HL-60 (cell line): ENCODE measurements around the gene ATP6V1G3.

Experiments
- DNase-seq, 2 experiments: peaks; one replicate each; pipeline ENCODE4 v3.0.0-alpha.2; 2010 to 2020; ENCODE audit warnings: low read depth in 1 of 2, low spot score in 1 of 2
- H3K27ac ChIP-seq: fragments of 250-450 bp; sonication (Bioruptor Pico); replicated peaks from 2 replicates; pipeline ENCODE4 v1.5.1; 2020; ENCODE audit warnings: mild to moderate bottlenecking, moderate library complexity
- H3K27me3 ChIP-seq: fragments of 250-450 bp; sonication (Bioruptor Pico); 2 replicates; pipeline ENCODE4 v1.5.1; 2021; ENCODE audit warnings: mild to moderate bottlenecking, moderate library complexity; ENCODE audit not compliant: insufficient read depth, poor library complexity, severe bottlenecking
- H3K4me3 ChIP-seq: replicated peaks from 2 replicates; pipeline ENCODE4 v1.5.1; 2011; ENCODE audit warnings: mild to moderate bottlenecking, control low read depth, low read length; ENCODE audit not compliant: insufficient read depth
- GABPA ChIP-seq: IDR thresholded peaks from 2 replicates; pipeline ENCODE4 v1.6.1; 2012; ENCODE audit warnings: low read depth
- POLR2AphosphoS5 ChIP-seq: IDR thresholded peaks from 2 replicates; pipeline ENCODE4 v1.6.1; 2012; ENCODE audit warnings: low read depth
- SPI1 ChIP-seq: IDR thresholded peaks from 2 replicates; pipeline ENCODE4 v1.6.1; 2012; ENCODE audit warnings: low read depth, mild to moderate bottlenecking, borderline replicate concordance
- TF ChIP-seq, protein P1 (sequence below): IDR thresholded peaks from 2 replicates; pipeline ENCODE4 v1.6.1; 2012; ENCODE audit warnings: low read depth; ENCODE audit not compliant: insufficient replicate concordance
- TF ChIP-seq, protein P2 (sequence below): IDR thresholded peaks from one replicate; pipeline ENCODE4 v1.5.1; 2011; ENCODE audit warnings: low read length, control low read depth, inconsistent platforms; ENCODE audit not compliant: insufficient read depth

Gene ATP6V1G3

DNA sequence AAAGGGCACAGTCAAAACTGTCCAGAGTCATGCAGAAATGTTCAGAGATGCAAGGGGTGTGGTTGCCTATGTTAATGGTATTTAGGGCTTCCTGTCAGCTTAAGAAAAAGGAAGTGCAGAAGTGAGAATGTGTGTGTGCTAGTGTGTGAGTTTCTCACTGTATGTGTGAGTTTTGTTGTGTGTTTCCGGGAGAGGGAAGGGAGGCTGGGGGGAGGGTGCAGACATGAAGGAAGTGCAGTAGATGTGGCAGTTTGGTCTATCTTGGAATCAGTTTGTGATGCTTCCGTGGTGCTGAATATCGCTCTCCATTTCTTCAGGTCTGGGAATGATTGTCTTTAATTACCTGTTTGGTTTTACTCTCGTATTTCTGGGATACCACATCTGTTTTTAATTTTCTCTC lies 16.5 kb upstream of the ATP6V1G3 start:
- peak overlapping the region; percentile 39 for H3K27ac ChIP-seq
- H3K27me3 ChIP-seq: no peaks in the 10 kb centered on the region
- DNase-seq: peak; percentile 58 to 92
- H3K4me3 ChIP-seq: no peak overlapping the region
- TF ChIP-seq, protein P1, sequence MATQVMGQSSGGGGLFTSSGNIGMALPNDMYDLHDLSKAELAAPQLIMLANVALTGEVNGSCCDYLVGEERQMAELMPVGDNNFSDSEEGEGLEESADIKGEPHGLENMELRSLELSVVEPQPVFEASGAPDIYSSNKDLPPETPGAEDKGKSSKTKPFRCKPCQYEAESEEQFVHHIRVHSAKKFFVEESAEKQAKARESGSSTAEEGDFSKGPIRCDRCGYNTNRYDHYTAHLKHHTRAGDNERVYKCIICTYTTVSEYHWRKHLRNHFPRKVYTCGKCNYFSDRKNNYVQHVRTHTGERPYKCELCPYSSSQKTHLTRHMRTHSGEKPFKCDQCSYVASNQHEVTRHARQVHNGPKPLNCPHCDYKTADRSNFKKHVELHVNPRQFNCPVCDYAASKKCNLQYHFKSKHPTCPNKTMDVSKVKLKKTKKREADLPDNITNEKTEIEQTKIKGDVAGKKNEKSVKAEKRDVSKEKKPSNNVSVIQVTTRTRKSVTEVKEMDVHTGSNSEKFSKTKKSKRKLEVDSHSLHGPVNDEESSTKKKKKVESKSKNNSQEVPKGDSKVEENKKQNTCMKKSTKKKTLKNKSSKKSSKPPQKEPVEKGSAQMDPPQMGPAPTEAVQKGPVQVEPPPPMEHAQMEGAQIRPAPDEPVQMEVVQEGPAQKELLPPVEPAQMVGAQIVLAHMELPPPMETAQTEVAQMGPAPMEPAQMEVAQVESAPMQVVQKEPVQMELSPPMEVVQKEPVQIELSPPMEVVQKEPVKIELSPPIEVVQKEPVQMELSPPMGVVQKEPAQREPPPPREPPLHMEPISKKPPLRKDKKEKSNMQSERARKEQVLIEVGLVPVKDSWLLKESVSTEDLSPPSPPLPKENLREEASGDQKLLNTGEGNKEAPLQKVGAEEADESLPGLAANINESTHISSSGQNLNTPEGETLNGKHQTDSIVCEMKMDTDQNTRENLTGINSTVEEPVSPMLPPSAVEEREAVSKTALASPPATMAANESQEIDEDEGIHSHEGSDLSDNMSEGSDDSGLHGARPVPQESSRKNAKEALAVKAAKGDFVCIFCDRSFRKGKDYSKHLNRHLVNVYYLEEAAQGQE: peak; percentile 80
- TF ChIP-seq GABPA (peak; percentile 76), SPI1 (peak; percentile 99), POLR2AphosphoS5 (peak; percentile 54; the same call in 1 of the 2 replicates)
- TF ChIP-seq, protein P2, sequence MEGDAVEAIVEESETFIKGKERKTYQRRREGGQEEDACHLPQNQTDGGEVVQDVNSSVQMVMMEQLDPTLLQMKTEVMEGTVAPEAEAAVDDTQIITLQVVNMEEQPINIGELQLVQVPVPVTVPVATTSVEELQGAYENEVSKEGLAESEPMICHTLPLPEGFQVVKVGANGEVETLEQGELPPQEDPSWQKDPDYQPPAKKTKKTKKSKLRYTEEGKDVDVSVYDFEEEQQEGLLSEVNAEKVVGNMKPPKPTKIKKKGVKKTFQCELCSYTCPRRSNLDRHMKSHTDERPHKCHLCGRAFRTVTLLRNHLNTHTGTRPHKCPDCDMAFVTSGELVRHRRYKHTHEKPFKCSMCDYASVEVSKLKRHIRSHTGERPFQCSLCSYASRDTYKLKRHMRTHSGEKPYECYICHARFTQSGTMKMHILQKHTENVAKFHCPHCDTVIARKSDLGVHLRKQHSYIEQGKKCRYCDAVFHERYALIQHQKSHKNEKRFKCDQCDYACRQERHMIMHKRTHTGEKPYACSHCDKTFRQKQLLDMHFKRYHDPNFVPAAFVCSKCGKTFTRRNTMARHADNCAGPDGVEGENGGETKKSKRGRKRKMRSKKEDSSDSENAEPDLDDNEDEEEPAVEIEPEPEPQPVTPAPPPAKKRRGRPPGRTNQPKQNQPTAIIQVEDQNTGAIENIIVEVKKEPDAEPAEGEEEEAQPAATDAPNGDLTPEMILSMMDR: no peak

DNA sequence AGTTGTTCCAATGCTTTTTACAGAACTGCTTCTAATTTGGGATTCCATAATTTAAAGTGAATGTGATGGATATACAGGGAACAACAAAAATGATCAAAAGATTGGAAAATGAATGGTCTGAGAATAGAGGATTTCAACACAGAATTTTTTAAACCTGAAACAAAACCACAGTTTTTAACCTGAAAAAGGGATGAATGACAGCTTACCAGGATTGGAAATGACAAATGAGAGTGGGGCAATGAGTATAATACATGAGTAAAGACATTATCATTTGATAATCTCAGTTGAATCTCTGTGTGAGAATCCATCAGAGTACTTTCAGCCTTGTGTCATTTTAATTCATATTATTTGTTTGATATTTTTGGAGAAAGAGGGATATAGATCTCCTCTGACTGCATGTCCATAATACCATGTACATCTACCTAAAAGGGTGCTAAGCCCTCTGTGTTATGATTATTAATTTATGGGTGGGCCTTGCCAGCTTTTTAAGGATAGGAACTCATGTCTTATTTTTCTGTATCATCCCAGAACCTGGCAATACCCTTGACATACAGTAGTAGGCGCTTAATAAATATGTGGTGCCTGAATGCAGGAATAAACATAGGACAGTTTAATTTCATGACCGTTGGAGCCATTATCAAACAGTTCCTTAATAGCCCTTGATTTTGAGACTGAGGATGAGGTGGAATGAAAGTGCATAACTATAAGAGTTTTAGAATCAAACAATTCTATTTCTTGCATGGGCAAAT lies 12.4 kb upstream of the ATP6V1G3 start:
- Histone ChIP-seq H3K27me3 (no peaks in the 10 kb centered on the region), H3K27ac (no peak overlapping the region), H3K4me3 (no peak overlapping the region)
- TF ChIP-seq SPI1: no peak
- TF ChIP-seq, protein P1: no peak
- TF ChIP-seq, protein P2: no peak
- no peak for DNase-seq

DNA sequence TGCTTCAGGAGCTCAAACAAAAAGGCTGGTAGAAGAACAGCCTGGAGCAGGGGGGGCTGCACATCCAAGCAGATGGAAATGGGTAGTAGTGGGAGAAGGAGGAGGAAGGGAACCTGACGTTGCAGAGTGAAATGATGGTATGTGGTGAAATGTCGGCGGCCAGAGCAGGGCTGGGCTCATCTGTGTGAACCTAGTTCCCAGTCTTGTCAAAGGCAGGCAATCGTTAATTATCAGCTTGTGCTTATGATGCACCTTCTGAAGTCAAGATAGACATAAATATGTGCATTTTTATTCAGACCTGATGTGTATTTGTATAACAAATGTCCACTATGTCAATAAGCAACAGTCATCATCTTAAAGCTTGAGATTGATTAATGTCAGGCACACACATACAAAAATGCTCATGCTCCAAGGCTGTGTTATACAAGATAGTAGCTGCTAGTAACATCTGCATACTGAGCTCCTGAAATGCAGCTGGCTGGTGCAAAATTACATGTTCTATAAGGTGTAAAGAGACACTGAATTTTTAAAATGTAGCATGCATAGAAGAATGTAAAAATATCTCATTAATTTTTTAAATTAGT lies 10.6 kb upstream of the ATP6V1G3 start:
- H3K27ac ChIP-seq: no peak overlapping the region
- no peaks in the 10 kb centered on the region for H3K27me3 ChIP-seq
- DNase-seq: no peak
- TF ChIP-seq, protein P2: no peak
- TF ChIP-seq POLR2AphosphoS5 (no peak), SPI1 (no peak), GABPA (no peak)
- TF ChIP-seq, protein P1: no peak
- H3K4me3 ChIP-seq: no peak overlapping the region
